ENCODE measurements around the gene ATG2B. TPM values are rescaled to one million over a fixed set of nuclear protein-coding genes. Genes with fewer than 3 reads are reported as not detected.

The ATG2B gene
- total and polyA plus RNA-seq, 10 of the 15 experiments (the other 5 are each of a cell fraction or from before 2014, with no cell fraction given): 0.84 to 15.4 (median 9.9) TPM

DNA sequence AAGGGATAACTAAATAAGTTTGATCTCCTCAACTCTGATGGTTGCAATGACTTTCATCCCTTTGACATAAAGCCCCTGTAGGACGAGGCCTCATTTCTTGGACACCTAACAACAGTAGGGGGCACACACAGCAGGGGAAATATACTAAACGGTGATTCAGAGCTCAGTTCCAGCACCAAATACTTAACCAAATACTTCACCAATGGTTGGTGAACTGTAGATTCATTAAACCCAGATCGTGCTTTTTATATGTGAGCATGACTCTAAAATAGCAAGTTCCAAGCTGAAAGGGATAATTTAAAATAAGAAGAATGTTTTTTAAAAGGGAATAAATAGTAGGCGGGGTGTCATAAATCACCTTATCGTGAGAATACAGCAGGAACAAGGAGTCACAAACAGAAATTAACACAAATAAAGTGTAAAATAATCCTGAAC lies 53.2 kb downstream of the ATG2B start:
- in situ Hi-C loops (cut with MboI) (no loop called here), intact Hi-C loops (cut with micrococcal nuclease; ENCODE audit: unreplicated experiment) (no loop called here)
- BruUV-seq (replicated peaks): no TSS peak
- no peak overlapping the region for H3K4me3 ChIP-seq
- no peak overlapping the region for H3K27ac ChIP-seq (ENCODE audit: control insufficient read depth, insufficient read depth)
- ChIA-PET CTCF (no interaction called here), RAD21 (ENCODE audit: unreplicated experiment) (interaction anchor here (1.0 kb wide), 1 partner anchor 71 kb away, joined by 4 read pairs; no protein-coding TSS in a partner anchor), SMC1A (ENCODE audit: uncharacterized antibody, unreplicated experiment) (interaction anchor here (0.6 to 0.9 kb wide), 4 partner anchors 72 to 768 kb away, joined by 3 read pairs; no protein-coding TSS in a partner anchor), POLR2A (no interaction called here)
- H3K9ac ChIP-seq (ENCODE audit: control insufficient read depth, insufficient read depth, low read length): no peak overlapping the region
- WGBS (ENCODE audit: insufficient coverage, insufficient replicate concordance, low lambda C conversion rate, missing lambda C conversion rate): 83% methylated on average over 5 of the region's 5 CpGs
- H3K9me3 ChIP-seq (replicated peaks; ENCODE audit: control insufficient read depth, insufficient read depth, low read length): no peaks in the 10 kb centered on the region
- DNase-seq (ENCODE audit: low read depth, low spot score) (no peak), ATAC-seq (no peak), FAIRE-seq (no peak)
- H3K4me1 ChIP-seq (ENCODE audit: control insufficient read depth, insufficient read depth, low read length): no peaks in the 10 kb centered on the region
- TF ChIP-seq STAT1 (conservative IDR thresholded peaks at IDR 0.05): no peak
- TF ChIP-seq SREBF2 (IDR thresholded peaks at IDR 0.05; ENCODE audit: low read length): no peak
- TF ChIP-seq, protein P1, sequence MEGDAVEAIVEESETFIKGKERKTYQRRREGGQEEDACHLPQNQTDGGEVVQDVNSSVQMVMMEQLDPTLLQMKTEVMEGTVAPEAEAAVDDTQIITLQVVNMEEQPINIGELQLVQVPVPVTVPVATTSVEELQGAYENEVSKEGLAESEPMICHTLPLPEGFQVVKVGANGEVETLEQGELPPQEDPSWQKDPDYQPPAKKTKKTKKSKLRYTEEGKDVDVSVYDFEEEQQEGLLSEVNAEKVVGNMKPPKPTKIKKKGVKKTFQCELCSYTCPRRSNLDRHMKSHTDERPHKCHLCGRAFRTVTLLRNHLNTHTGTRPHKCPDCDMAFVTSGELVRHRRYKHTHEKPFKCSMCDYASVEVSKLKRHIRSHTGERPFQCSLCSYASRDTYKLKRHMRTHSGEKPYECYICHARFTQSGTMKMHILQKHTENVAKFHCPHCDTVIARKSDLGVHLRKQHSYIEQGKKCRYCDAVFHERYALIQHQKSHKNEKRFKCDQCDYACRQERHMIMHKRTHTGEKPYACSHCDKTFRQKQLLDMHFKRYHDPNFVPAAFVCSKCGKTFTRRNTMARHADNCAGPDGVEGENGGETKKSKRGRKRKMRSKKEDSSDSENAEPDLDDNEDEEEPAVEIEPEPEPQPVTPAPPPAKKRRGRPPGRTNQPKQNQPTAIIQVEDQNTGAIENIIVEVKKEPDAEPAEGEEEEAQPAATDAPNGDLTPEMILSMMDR (IDR thresholded peaks at IDR 0.05 in 2 of 3, conservative IDR thresholded peaks at IDR 0.05 in 1 of 3; ENCODE audit: control insufficient read depth in 2 of 3, extremely low read depth in 1 of 3, insufficient read depth in 1 of 3, low read depth in 3 of 3, low read length in 3 of 3): peak in 1 of 3 experiments; percentile 10; a peak in 1 of 6 replicates
- TF ChIP-seq ASH2L (IDR thresholded peaks at IDR 0.05; ENCODE audit: borderline replicate concordance, low read depth): no peak
- no peak for TF ChIP-seq RCOR1 (conservative IDR thresholded peaks at IDR 0.05; ENCODE audit: low read depth, low read length)
- no peak for TF ChIP-seq NFXL1 (IDR thresholded peaks at IDR 0.05; ENCODE audit: borderline replicate concordance)
- no peak for TF ChIP-seq NFYB (IDR thresholded peaks at IDR 0.05; ENCODE audit: insufficient read depth, low read depth, low read length)
- TF ChIP-seq CBFB (IDR thresholded peaks at IDR 0.05; ENCODE audit: low read depth): no peak
- TF ChIP-seq RAD21 (IDR thresholded peaks at IDR 0.05; ENCODE audit: insufficient read depth, low read depth, low read length): peak; percentile 22
- no peaks in the 10 kb centered on the region for H3K27me3 ChIP-seq (replicated peaks in 1 of 2; ENCODE audit: control insufficient read depth in 2 of 2, insufficient read depth in 2 of 2, low read length in 1 of 2)
- no peaks in the 10 kb centered on the region for H3K79me2 ChIP-seq (ENCODE audit: control insufficient read depth, insufficient read depth, low read length)
- H3K4me2 ChIP-seq (ENCODE audit: control insufficient read depth, insufficient read depth): no peak overlapping the region
- no peak overlapping the region for H2AFZ ChIP-seq (ENCODE audit: control insufficient read depth, low read depth, low read length)
- H3K36me3 ChIP-seq (ENCODE audit: control insufficient read depth in 2 of 2, insufficient read depth in 2 of 2, low read length in 1 of 2): peaks cover 0 to 14% of the 10 kb centered on the region in 2 experiments; a peak in 3 of 4 replicates
- H4K20me1 ChIP-seq (ENCODE audit: control insufficient read depth, insufficient read depth): no peaks in the 10 kb centered on the region
